Heart right ventricle (tissue), 16 donors: ENCODE data around the gene CHD9. TPM values are rescaled to one million over a fixed set of nuclear protein-coding genes. Genes with fewer than 3 reads are reported as not detected.

Experiments used
- ATAC-seq, 8 donors: fragments of 200-7000 bp; cut with Tn5 transposase; one replicate each; pipeline ENCODE4 v1.9.1; 2020; ENCODE audit warnings: mild to moderate bottlenecking in 8 of 8, moderate library complexity in 8 of 8, moderate number of reproducible peaks in 1 of 8
- DNase-seq, 2 donors: peaks; one replicate each; pipeline ENCODE4 v3.0.0-alpha.2; 2020
- H3K27ac ChIP-seq, 10 donors: fragments of 200-600 bp; sonication (generic) in 2 of 10; one replicate each; pipeline versions ENCODE4 v1.5.0 to v1.8.0; 2020 to 2022; ENCODE audit warnings: mild to moderate bottlenecking in 3 of 10
- H3K27me3 ChIP-seq, 7 donors: fragments of 200-600 bp; one replicate each; pipeline ENCODE4 v1.8.0; 2021 to 2022; ENCODE audit warnings: mild to moderate bottlenecking in 2 of 7
- H3K36me3 ChIP-seq, 9 donors: fragments of 200-600 bp; sonication (generic) in 1 of 9; one replicate each; pipeline versions ENCODE4 v1.5.0 to v1.8.0; 2020 to 2022; ENCODE audit warnings: mild to moderate bottlenecking in 2 of 9
- H3K4me1 ChIP-seq, 9 donors: fragments of 200-600 bp; sonication (generic) in 1 of 9; one replicate each; pipeline versions ENCODE4 v1.5.0 to v1.8.0; 2020 to 2022; ENCODE audit warnings: mild to moderate bottlenecking in 4 of 9
- H3K4me3 ChIP-seq, 10 donors: fragments of 200-600 bp; sonication (generic) in 2 of 10; one replicate each; pipeline versions ENCODE4 v1.5.0 to v1.8.0; 2020 to 2022; ENCODE audit warnings: mild to moderate bottlenecking in 7 of 10, moderate library complexity in 2 of 10
- H3K9me3 ChIP-seq, 11 donors: fragments of 200-600 bp in 10 of 11; sonication (generic) in 2 of 11; one replicate each; pipeline versions ENCODE4 v1.5.0 to v1.8.0; 2013 to 2022; ENCODE audit warnings: mild to moderate bottlenecking in 2 of 11, control low read depth in 1 of 11, moderate library complexity in 1 of 11
- CTCF ChIP-seq, 9 donors: fragments of 200-600 bp; sonication (generic) in 2 of 9; IDR thresholded peaks; one replicate each; pipeline versions ENCODE4 v1.5.0 to v1.8.0; 2021 to 2022; ENCODE audit warnings: antibody characterized with exemption in 9 of 9, mild to moderate bottlenecking in 5 of 9, moderate library complexity in 1 of 9
- WGBS, 2 donors: extraction: QIAGEN DNeasy Blood & Tissue Kit; methylation state at CpG; one replicate each; pipeline ENCODE4 v1.1.7; 2013; ENCODE audit warnings: inconsistent platforms in 1 of 2; 5-methylcytosine and 5-hydroxymethylcytosine counted together
- intact Hi-C, 10 donors: fragments of 100-400 bp; cut with DNase I; formaldehyde crosslinking; loops; one replicate each; pipeline versions ENCODE4 v1.11.1 to v1.14.2; 2022
- polyA plus RNA-seq, 2 donors: library from polyadenylated mRNA; stranded (reverse); fragments of 200-250 nt; gene quantifications; one replicate each; pipeline ENCODE4 v1.2.3, GENCODE V29; 2013
- total RNA-seq, 10 donors: library from RNA; stranded (reverse); fragmentation: NEBNext Ultra II Directional in 3 of 10; extraction: Animal tissue kit (Norgen Biotek cat#: 25700) in 3 of 10; gene quantifications; one replicate each; pipeline versions ENCODE4 v1.2.1 to v1.2.4, GENCODE V29; 2021 to 2023
- donor health status: Arrhythmogenic right ventricular cardiomyopathy.
- donor health status: ischemic (EF 13 %, LVEDD 7.1; RV severe dilation, severe dysfunction).
- donor health status: healthy with polysubstance abuse.
- donor health status: DM: no; HTN: yes; CAD: no.
- donor health status: DM: no; HTN: no; CAD: no.
- donor health status: ischemic (EF 25% LVEDD 6.9; RV normal size, moderate dysfunction).
- donor health status: ischemic (EF 25% LVEDD 5.7; RV mildly dilated, moderate dysfunction).
- donor health status: healthy.
- donor health status: DM: yes; HTN: yes; CAD: no.
- donor health status: Ischemic cardiomyopathy.
- donor health status: ischemic (EF 35%, LVEDD 5.7; RV mildly dilated, moderate dysfunction).
- donor health status: nonischemic (EF 11% LVEDD 7.7; RV severe dilation, severe dysfunction).
- donor health status: DM: yes; HTN: yes; CAD: no.
- donor health status: PGD.
- donor health status: ischemic (EF 29% LVEDD 5.4; RV normal size, mild dysfunction).
- donor health status: nonischemic (EF 23%, LVEDD 6.1; RV moderate dilation, normal function).

Gene CHD9
- total and polyA plus RNA-seq, 12 donors: 7.0 to 58.4 (median 44.6) TPM

DNA sequence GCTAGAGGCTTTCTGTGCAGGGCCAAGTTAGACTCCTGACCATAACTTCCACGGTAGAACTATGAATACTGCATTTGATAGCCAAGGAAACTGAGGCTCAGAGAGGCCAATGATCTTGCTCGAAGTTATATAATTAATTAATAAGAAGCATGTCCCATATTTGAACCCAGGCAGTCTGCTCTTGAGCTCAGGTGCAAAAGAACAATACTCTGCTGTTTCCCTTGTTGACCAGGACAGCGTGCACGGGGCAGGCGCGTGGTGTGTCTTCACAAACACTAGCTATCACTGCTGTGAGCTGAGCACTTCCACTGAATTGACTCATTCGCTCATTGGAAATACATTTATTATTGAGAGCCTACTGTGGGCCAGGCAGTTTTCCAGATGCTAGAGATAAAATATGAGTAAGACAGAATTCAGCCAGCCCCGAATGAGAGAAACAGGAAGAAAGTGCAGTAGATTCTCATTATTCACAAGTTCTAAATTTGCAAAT, 1.6 kb downstream of the CHD9 start:
- Histone ChIP-seq H3K36me3 (no peaks in the 10 kb centered on the region), H3K27me3 (no peaks in the 10 kb centered on the region), H3K9me3 (no peaks in the 10 kb centered on the region), H3K4me3 (peak overlapping the region in 8 of 10 donors; percentile 66 to 90 (median 76)), H3K27ac (peak overlapping the region; percentile 85 to 97 (median 94)), H3K4me1 (peaks cover 0 to 63% (median 43%) of the 10 kb centered on the region in 9 donors)
- intact Hi-C loops: loop anchor here in 9 of 10 donors (2.0 to 10.0 kb wide), 10 partner anchors 36 to 228 kb away; no protein-coding TSS in a partner anchor
- ATAC-seq (no peak), DNase-seq (no peak)
- no peak for TF ChIP-seq CTCF (IDR thresholded peaks at IDR 0.05)
- 71 to 72% methylated on average over 8 of the region's 8 CpGs for WGBS, 2 donors

- no peaks in the 10 kb centered on the region for H3K36me3 ChIP-seq
- intact Hi-C loops: loop anchor here in 9 of 10 donors (2.0 to 10.0 kb wide), 10 partner anchors 35 to 227 kb away; no protein-coding TSS in a partner anchor
- no peak overlapping the region for H3K4me3 ChIP-seq
- WGBS, 2 donors: 79 to 88% methylated on average over 8 of the region's 8 CpGs
- TF ChIP-seq CTCF (IDR thresholded peaks at IDR 0.05): no peak
- H3K27me3 ChIP-seq: no peaks in the 10 kb centered on the region
- DNase-seq (no peak), ATAC-seq (no peak)
- H3K27ac ChIP-seq: peak overlapping the region in 4 of 10 donors; percentile 89 to 96 (median 92)
- no peaks in the 10 kb centered on the region for H3K9me3 ChIP-seq
- peaks cover 5 to 71% (median 55%) of the 10 kb centered on the region in 9 donors for H3K4me1 ChIP-seq
Observed at GRCh38 chr16:53057658-53058057, 2.9 kb downstream of the CHD9 start.

GRCh38 chr16:53058441-53058840, 3.6 kb downstream of the CHD9 start:
- Histone ChIP-seq H3K27ac (peak overlapping the region in 1 of 10 donors; percentile 96), H3K4me3 (no peak overlapping the region), H3K9me3 (no peaks in the 10 kb centered on the region), H3K4me1 (peaks cover 5 to 76% (median 58%) of the 10 kb centered on the region in 9 donors), H3K36me3 (no peaks in the 10 kb centered on the region), H3K27me3 (no peaks in the 10 kb centered on the region)
- DNase-seq (no peak), ATAC-seq (no peak)
- intact Hi-C loops: loop anchor here in 8 of 10 donors (5.0 to 10.0 kb wide), 9 partner anchors 34 to 226 kb away; no protein-coding TSS in a partner anchor
- no peak for TF ChIP-seq CTCF (IDR thresholded peaks at IDR 0.05)
- 81 to 88% methylated on average over 5 of the region's 5 CpGs for WGBS, 2 donors

DNA sequence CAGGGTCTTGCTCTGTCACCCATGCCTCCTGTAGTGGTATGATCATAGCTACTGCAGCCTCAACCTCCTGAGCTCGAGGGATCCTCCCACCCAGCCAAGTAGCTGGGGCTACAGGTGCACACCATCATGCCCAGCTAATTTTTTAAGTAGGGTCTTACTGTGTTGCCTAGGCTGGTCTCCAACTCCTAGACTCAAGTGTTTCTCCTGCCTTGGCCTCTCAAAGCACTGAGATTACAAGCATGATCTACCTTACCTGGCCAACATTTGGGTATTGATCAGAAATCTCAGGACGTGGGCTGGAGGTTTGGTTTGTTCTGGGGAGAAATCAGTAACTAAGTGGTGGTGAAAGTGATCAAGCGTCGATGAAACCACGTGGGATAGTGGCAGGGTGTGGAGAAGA, 4.1 kb downstream of the CHD9 start:
- Histone ChIP-seq H3K36me3 (no peaks in the 10 kb centered on the region), H3K4me1 (peaks cover 5 to 80% (median 60%) of the 10 kb centered on the region in 9 donors), H3K4me3 (no peak overlapping the region), H3K9me3 (no peaks in the 10 kb centered on the region), H3K27ac (peak overlapping the region in 1 of 10 donors; percentile 96), H3K27me3 (no peaks in the 10 kb centered on the region)
- 94 to 95% methylated on average over 5 of the region's 5 CpGs for WGBS, 2 donors
- DNase-seq (no peak), ATAC-seq (no peak)
- no peak for TF ChIP-seq CTCF (IDR thresholded peaks at IDR 0.05)
- intact Hi-C loops: loop anchor here in 8 of 10 donors (5.0 to 10.0 kb wide), 9 partner anchors 33 to 226 kb away; no protein-coding TSS in a partner anchor
